Sigmoid colon (tissue), 4 donors: ENCODE measurements around the gene STK38.

Source experiments
- EP300 ChIP-seq, 4 donors: sonication (generic); formaldehyde crosslinking; IDR thresholded peaks; one replicate each; pipeline ENCODE4 v1.6.1; 2017; ENCODE audit warnings: antibody characterized with exemption in 4 of 4
- POLR2AphosphoS5 ChIP-seq, 4 donors: sonication (generic); formaldehyde crosslinking; IDR thresholded peaks; one replicate each; pipeline ENCODE4 v1.6.1; 2017; ENCODE audit warnings: antibody characterized with exemption in 4 of 4
- TF ChIP-seq, protein P1 (sequence below), 4 experiments: fragments of 450-650 bp in 3 of 4; fragments of 200-600 bp in 1 of 4; IDR thresholded peaks; one replicate each; pipeline ENCODE4 v1.5.1; 2016 to 2019; ENCODE audit warnings: antibody characterized with exemption in 4 of 4, mild to moderate bottlenecking in 3 of 4, moderate library complexity in 2 of 4

DNA sequence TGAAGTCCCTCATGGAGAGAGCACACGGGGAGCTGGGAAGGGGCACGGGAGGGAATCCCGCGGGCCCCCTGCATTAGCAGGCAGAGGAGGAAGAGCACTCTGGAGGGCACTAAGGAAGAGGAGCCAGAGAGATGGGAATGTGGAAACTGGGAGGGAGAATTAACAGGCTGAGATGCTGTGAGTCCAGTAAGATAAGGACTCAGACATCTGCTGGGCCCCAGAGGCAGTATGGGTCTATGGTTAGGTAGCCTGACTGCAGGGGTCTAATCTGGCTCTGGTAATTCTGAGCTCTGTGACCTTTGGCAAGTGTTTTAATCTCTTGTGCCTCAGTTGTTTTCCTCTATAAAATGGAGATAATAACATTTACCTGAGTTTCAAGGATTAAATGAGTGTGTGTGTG, 31.2 kb upstream of the STK38 start:
- TF ChIP-seq, protein P1, sequence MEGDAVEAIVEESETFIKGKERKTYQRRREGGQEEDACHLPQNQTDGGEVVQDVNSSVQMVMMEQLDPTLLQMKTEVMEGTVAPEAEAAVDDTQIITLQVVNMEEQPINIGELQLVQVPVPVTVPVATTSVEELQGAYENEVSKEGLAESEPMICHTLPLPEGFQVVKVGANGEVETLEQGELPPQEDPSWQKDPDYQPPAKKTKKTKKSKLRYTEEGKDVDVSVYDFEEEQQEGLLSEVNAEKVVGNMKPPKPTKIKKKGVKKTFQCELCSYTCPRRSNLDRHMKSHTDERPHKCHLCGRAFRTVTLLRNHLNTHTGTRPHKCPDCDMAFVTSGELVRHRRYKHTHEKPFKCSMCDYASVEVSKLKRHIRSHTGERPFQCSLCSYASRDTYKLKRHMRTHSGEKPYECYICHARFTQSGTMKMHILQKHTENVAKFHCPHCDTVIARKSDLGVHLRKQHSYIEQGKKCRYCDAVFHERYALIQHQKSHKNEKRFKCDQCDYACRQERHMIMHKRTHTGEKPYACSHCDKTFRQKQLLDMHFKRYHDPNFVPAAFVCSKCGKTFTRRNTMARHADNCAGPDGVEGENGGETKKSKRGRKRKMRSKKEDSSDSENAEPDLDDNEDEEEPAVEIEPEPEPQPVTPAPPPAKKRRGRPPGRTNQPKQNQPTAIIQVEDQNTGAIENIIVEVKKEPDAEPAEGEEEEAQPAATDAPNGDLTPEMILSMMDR (IDR thresholded peaks at IDR 0.05): no peak
- TF ChIP-seq POLR2AphosphoS5 (IDR thresholded peaks at IDR 0.05) (no peak), EP300 (IDR thresholded peaks at IDR 0.05) (no peak)
